ENCODE data around the gene PER2.

The PER2 gene

GRCh38 chr2:238254095-238254723, 34.2 kb downstream of the PER2 start:
- in situ Hi-C loops (cut with HindIII; ENCODE audit: low sequenced_read_pairs), result no loop called here

GRCh38 chr2:238252766-238253630, 35.4 kb downstream of the PER2 start:
- no peak for DNase-seq (ENCODE audit: low read depth)
- no peak for TF ChIP-seq CTCF (IDR thresholded peaks at IDR 0.05; ENCODE audit: low read depth, low read length, missing control alignments)
- in situ Hi-C loops (cut with HindIII; ENCODE audit: low sequenced_read_pairs), result no loop called here
- H3K4me3 ChIP-seq (ENCODE audit: low read depth, low read length), result no peak overlapping the region

More at GRCh38 chr2:238254095-238254723, 34.2 kb downstream of the PER2 start:
- no peak overlapping the region for H3K4me3 ChIP-seq (ENCODE audit: low read depth, low read length)
- no peak for TF ChIP-seq CTCF (IDR thresholded peaks at IDR 0.05; ENCODE audit: low read depth, low read length, missing control alignments)
- no peak for DNase-seq (ENCODE audit: low read depth)

- no peak for DNase-seq (ENCODE audit: low read depth)
- H3K4me3 ChIP-seq (ENCODE audit: low read depth, low read length), result no peak overlapping the region
- in situ Hi-C loops (cut with HindIII; ENCODE audit: low sequenced_read_pairs), result no loop called here
- no peak for TF ChIP-seq CTCF (IDR thresholded peaks at IDR 0.05; ENCODE audit: low read depth, low read length, missing control alignments)
These were observed 36.4 kb downstream of the PER2 start for GRCh38 chr2:238251986-238252385.

GRCh38 chr2:238251331-238251730, 37.1 kb downstream of the PER2 start:
- TF ChIP-seq CTCF (IDR thresholded peaks at IDR 0.05; ENCODE audit: low read depth, low read length, missing control alignments), result no peak
- H3K4me3 ChIP-seq (ENCODE audit: low read depth, low read length), result no peak overlapping the region
- DNase-seq (ENCODE audit: low read depth), result no peak
- in situ Hi-C loops (cut with HindIII; ENCODE audit: low sequenced_read_pairs), result no loop called here

GRCh38 chr2:238250896-238251295, 37.5 kb downstream of the PER2 start:
- in situ Hi-C loops (cut with HindIII; ENCODE audit: low sequenced_read_pairs), result no loop called here
- TF ChIP-seq CTCF (IDR thresholded peaks at IDR 0.05; ENCODE audit: low read depth, low read length, missing control alignments), result no peak

GRCh38 chr2:238247841-238248453, 40.5 kb downstream of the PER2 start:
- TF ChIP-seq CTCF (IDR thresholded peaks at IDR 0.05; ENCODE audit: low read depth, low read length, missing control alignments), result no peak
- H3K4me3 ChIP-seq (ENCODE audit: low read depth, low read length), result no peak overlapping the region
- DNase-seq (ENCODE audit: low read depth), result no peak
- in situ Hi-C loops (cut with HindIII; ENCODE audit: low sequenced_read_pairs), result no loop called here

More at GRCh38 chr2:238250896-238251295, 37.5 kb downstream of the PER2 start:
- no peak for DNase-seq (ENCODE audit: low read depth)
- no peak overlapping the region for H3K4me3 ChIP-seq (ENCODE audit: low read depth, low read length)

Data from astrocyte of the cerebellum (primary cell).